Panc1 (cell line): ENCODE results near the gene RUNX3. TPM values are rescaled to one million over a fixed set of nuclear protein-coding genes. Genes with fewer than 3 reads are reported as not detected.

Experiments used
- ATAC-seq: fragments of 200-7000 bp; cut with Tn5 transposase; 2 replicates; pipeline ENCODE4 v1.9.1; 2020; ENCODE audit warnings: mild to moderate bottlenecking, moderate library complexity
- BruUV-seq: library from RNA; stranded (reverse); fragments of 400-500 nt; replicated peaks from 2 replicates; lab custom pipeline; 2021; lab: Mats Ljungman, UMichigan
- CTCF ChIA-PET: fragments of 300-600 bp; sonication (Branson Sonifier 250); formaldehyde crosslinking; loops from one replicate; lab custom pipeline; 2022; ENCODE audit warnings: antibody characterized with exemption; lab: Charles Lee
- POLR2A ChIA-PET: fragments of 300-600 bp; sonication (Branson Sonifier 250); formaldehyde crosslinking; loops from one replicate; lab custom pipeline; 2022; ENCODE audit warnings: antibody characterized with exemption; lab: Charles Lee
- DNase-seq: peaks from one replicate; pipeline ENCODE4 v3.0.0-alpha.2; 2010; ENCODE audit warnings: low read depth, low spot score
- H3K27ac ChIP-seq: 2 replicates; pipeline ENCODE4 v1.5.1; 2011; ENCODE audit warnings: mild to moderate bottlenecking, low read length, inconsistent platforms
- H3K27me3 ChIP-seq: fragments of 200-500 bp; sonication (Bioruptor generic); 2 replicates; pipeline ENCODE4 v1.6.0; 2014; ENCODE audit warnings: low read length, inconsistent platforms; ENCODE audit not compliant: control insufficient read depth, insufficient read depth
- H3K36me3 ChIP-seq: fragments of 200-500 bp; sonication (Bioruptor generic); 2 replicates; pipeline ENCODE4 v1.5.1; 2014; ENCODE audit warnings: inconsistent platforms, mild to moderate bottlenecking, low read length, moderate library complexity; ENCODE audit not compliant: control insufficient read depth, insufficient read depth
- H3K4me1 ChIP-seq: 2 replicates; pipeline ENCODE4 v1.5.1; 2011; ENCODE audit warnings: inconsistent platforms, mild to moderate bottlenecking, low read length, moderate library complexity; ENCODE audit not compliant: control insufficient read depth, insufficient read depth
- H3K4me3 ChIP-seq, 2 experiments: 2 replicates each; pipeline ENCODE4 v1.5.1; 2011 to 2012; ENCODE audit warnings: low read depth in 2 of 2, low read length in 2 of 2, mild to moderate bottlenecking in 2 of 2, inconsistent platforms in 1 of 2, moderate library complexity in 1 of 2
- H3K9me3 ChIP-seq: fragments of 200-500 bp; sonication (Bioruptor generic); 2 replicates; pipeline ENCODE4 v1.5.1; 2014; ENCODE audit warnings: low read depth, mild to moderate bottlenecking, inconsistent platforms, low read length, moderate library complexity; ENCODE audit not compliant: control insufficient read depth, insufficient read depth
- POLR2AphosphoS5 ChIP-seq: IDR thresholded peaks from 2 replicates; pipeline ENCODE4 v1.6.1; 2012; ENCODE audit warnings: mild to moderate bottlenecking, low read depth, low read length, moderate library complexity
- SIN3A ChIP-seq: IDR thresholded peaks from 2 replicates; pipeline ENCODE4 v1.6.1; 2012; ENCODE audit warnings: low read depth, mild to moderate bottlenecking, low read length, moderate library complexity, borderline replicate concordance; ENCODE audit not compliant: insufficient read depth
- TCF7L2 ChIP-seq: IDR thresholded peaks from 2 replicates; pipeline ENCODE4 v1.6.1; 2011; ENCODE audit warnings: mild to moderate bottlenecking, low read depth, low read length, inconsistent platforms
- in situ Hi-C: cut with HindIII; loops from 2 replicates; pipeline ENCODE4 v1.10.0; 2016; ENCODE audit warnings: low sequenced_read_pairs, low pct_unique_long_range_greater_than_20kb
- intact Hi-C: fragments of 100-400 bp; cut with micrococcal nuclease; formaldehyde crosslinking; loops from one replicate; pipeline ENCODE4 v1.10.0; 2022; ENCODE audit not compliant: unreplicated experiment
- total RNA-seq: library from RNA; stranded (reverse); gene quantifications from one replicate; pipeline ENCODE4 v1.2.1, GENCODE V29; 2021; ENCODE audit not compliant: unreplicated experiment
- TF ChIP-seq, protein P1 (sequence below): fragments of 450-650 bp; IDR thresholded peaks from 2 replicates; pipeline ENCODE4 v1.5.1; 2017; ENCODE audit warnings: mild to moderate bottlenecking
- TF ChIP-seq, protein P2 (sequence below), 2 experiments: IDR thresholded peaks; 2 replicates each; pipeline ENCODE4 v1.6.1; 2011 to 2012; ENCODE audit warnings: low read depth in 2 of 2, control low read depth in 1 of 2, low read length in 1 of 2, mild to moderate bottlenecking in 1 of 2, moderate library complexity in 1 of 2; ENCODE audit not compliant: insufficient read depth in 1 of 2

Gene RUNX3
- total RNA-seq, 1 experiment from 2014 or later = 0.10 TPM

DNA sequence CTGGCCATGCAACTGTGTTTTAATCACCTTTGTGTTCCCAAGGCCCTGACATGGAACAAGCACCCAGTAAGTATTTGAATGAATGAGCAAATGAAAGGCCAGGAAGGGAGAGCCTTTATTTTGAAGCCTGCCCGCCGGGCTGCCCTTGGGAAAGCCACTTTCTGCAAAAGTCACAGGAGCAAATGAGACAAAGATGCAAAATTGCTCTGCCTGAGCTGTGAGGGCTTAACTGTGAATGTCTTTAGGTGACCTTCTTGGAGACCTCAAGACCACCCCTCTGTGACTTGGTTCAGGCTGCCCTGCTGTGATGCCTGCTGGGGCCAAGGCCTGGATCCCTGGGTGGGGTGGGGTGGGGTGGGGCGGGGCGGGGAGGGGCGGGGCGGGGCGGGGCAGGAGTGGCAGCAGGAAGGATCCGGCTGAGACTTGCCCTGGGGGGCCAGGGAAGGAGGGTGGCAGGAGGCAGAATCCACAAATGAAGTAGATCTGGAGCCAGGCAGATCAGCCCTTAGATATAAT lies 54.0 kb downstream of the RUNX3 start:
- Histone ChIP-seq H3K27ac (no peak overlapping the region), H3K27me3 (no peaks in the 10 kb centered on the region; the same call in 1 of the 2 replicates), H3K36me3 (no peaks in the 10 kb centered on the region), H3K4me3 (no peak overlapping the region), H3K9me3 (no peaks in the 10 kb centered on the region), H3K4me1 (no peaks in the 10 kb centered on the region)
- BruUV-seq = no TSS peak
- ATAC-seq = no peak
- POLR2A ChIA-PET = no interaction called here
- intact Hi-C loops = no loop called here
- TF ChIP-seq, protein P1, sequence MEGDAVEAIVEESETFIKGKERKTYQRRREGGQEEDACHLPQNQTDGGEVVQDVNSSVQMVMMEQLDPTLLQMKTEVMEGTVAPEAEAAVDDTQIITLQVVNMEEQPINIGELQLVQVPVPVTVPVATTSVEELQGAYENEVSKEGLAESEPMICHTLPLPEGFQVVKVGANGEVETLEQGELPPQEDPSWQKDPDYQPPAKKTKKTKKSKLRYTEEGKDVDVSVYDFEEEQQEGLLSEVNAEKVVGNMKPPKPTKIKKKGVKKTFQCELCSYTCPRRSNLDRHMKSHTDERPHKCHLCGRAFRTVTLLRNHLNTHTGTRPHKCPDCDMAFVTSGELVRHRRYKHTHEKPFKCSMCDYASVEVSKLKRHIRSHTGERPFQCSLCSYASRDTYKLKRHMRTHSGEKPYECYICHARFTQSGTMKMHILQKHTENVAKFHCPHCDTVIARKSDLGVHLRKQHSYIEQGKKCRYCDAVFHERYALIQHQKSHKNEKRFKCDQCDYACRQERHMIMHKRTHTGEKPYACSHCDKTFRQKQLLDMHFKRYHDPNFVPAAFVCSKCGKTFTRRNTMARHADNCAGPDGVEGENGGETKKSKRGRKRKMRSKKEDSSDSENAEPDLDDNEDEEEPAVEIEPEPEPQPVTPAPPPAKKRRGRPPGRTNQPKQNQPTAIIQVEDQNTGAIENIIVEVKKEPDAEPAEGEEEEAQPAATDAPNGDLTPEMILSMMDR = no peak
- DNase-seq = no peak
- in situ Hi-C loops = no loop called here
- CTCF ChIA-PET = no interaction called here

- Histone ChIP-seq H3K27me3 (no peaks in the 10 kb centered on the region), H3K9me3 (no peaks in the 10 kb centered on the region), H3K27ac (no peak overlapping the region), H3K36me3 (no peaks in the 10 kb centered on the region), H3K4me1 (no peaks in the 10 kb centered on the region), H3K4me3 (no peak overlapping the region)
- POLR2A ChIA-PET = no interaction called here
- no peak for DNase-seq
- intact Hi-C loops (no loop called here), in situ Hi-C loops (no loop called here)
- CTCF ChIA-PET = interaction anchor here (0.6 kb wide), 2 partner anchors 110 to 224 kb away, joined by 3 read pairs; no protein-coding TSS in a partner anchor
- no peak for ATAC-seq
- TF ChIP-seq POLR2AphosphoS5 = no peak
- TF ChIP-seq, protein P2, sequence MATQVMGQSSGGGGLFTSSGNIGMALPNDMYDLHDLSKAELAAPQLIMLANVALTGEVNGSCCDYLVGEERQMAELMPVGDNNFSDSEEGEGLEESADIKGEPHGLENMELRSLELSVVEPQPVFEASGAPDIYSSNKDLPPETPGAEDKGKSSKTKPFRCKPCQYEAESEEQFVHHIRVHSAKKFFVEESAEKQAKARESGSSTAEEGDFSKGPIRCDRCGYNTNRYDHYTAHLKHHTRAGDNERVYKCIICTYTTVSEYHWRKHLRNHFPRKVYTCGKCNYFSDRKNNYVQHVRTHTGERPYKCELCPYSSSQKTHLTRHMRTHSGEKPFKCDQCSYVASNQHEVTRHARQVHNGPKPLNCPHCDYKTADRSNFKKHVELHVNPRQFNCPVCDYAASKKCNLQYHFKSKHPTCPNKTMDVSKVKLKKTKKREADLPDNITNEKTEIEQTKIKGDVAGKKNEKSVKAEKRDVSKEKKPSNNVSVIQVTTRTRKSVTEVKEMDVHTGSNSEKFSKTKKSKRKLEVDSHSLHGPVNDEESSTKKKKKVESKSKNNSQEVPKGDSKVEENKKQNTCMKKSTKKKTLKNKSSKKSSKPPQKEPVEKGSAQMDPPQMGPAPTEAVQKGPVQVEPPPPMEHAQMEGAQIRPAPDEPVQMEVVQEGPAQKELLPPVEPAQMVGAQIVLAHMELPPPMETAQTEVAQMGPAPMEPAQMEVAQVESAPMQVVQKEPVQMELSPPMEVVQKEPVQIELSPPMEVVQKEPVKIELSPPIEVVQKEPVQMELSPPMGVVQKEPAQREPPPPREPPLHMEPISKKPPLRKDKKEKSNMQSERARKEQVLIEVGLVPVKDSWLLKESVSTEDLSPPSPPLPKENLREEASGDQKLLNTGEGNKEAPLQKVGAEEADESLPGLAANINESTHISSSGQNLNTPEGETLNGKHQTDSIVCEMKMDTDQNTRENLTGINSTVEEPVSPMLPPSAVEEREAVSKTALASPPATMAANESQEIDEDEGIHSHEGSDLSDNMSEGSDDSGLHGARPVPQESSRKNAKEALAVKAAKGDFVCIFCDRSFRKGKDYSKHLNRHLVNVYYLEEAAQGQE (IDR thresholded peaks at IDR 0.05; ENCODE audit: insufficient read depth in 1 of 2, low read depth in 2 of 2, low read length in 1 of 2) = no peak
- no peak for TF ChIP-seq SIN3A
- TF ChIP-seq, protein P1 = no peak
- TF ChIP-seq TCF7L2 = no peak
- no TSS peak for BruUV-seq
These were observed 54.8 kb downstream of the RUNX3 start for GRCh38 chr1:24875257-24875656.
